Thyroid gland (tissue), 4 donors: ENCODE measurements around the gene TNIK.

ENCODE experiments used
- CTCF ChIP-seq, 6 experiments: fragments of 200-600 bp in 3 of 6; fragments of 450-650 bp in 3 of 6; sonication (generic) in 3 of 6; IDR thresholded peaks; one replicate each; pipeline ENCODE4 v1.5.1; 2016 to 2019; ENCODE audit warnings: antibody characterized with exemption in 6 of 6, mild to moderate bottlenecking in 2 of 6, inconsistent platforms in 1 of 6, moderate library complexity in 1 of 6
- POLR2A ChIP-seq, 2 donors: fragments of 450-650 bp; IDR thresholded peaks; one replicate each; pipeline ENCODE4 v1.6.1; 2017; ENCODE audit warnings: antibody characterized with exemption in 2 of 2, mild to moderate bottlenecking in 2 of 2, moderate library complexity in 1 of 2

GRCh38 chr3:171093462-171093861 lies 366.7 kb downstream of the TNIK start:
- TF ChIP-seq POLR2A (IDR thresholded peaks at IDR 0.05) (no peak), CTCF (IDR thresholded peaks at IDR 0.05) (no peak)
